CD4-positive, alpha-beta T cell treated with Interleukin-21 for 1 hour (primary cell): ENCODE results near the gene OSBPL10.

ENCODE experiments used
- DNase-seq: peaks from one replicate; pipeline ENCODE4 v3.0.0-alpha.2; 2020

The OSBPL10 gene

GRCh38 chr3:31847760-31848159, 133.3 kb downstream of the OSBPL10 start:
- DNase-seq, result no peak

- no peak for DNase-seq
Observed at GRCh38 chr3:31841515-31841914, 139.5 kb downstream of the OSBPL10 start.

DNA sequence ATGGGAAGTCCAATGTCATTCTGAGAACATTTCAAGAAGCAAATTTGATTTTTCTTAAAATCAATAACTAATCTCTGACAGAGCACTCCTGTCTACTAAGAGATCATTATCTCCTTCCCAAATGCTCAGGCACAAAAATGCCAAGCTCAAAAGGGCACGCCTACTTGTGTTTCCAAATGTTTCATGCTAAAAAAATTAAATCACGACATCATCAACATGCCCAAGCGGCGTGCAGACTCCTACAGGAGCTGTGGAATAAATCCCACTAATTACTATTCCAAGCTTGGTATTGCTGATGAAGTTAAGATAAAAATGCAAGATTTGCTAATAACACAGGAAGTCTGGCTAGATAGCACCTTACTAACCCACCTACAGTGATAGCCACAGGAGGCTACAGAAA, 140.8 kb downstream of the OSBPL10 start:
- no peak for DNase-seq

DNA sequence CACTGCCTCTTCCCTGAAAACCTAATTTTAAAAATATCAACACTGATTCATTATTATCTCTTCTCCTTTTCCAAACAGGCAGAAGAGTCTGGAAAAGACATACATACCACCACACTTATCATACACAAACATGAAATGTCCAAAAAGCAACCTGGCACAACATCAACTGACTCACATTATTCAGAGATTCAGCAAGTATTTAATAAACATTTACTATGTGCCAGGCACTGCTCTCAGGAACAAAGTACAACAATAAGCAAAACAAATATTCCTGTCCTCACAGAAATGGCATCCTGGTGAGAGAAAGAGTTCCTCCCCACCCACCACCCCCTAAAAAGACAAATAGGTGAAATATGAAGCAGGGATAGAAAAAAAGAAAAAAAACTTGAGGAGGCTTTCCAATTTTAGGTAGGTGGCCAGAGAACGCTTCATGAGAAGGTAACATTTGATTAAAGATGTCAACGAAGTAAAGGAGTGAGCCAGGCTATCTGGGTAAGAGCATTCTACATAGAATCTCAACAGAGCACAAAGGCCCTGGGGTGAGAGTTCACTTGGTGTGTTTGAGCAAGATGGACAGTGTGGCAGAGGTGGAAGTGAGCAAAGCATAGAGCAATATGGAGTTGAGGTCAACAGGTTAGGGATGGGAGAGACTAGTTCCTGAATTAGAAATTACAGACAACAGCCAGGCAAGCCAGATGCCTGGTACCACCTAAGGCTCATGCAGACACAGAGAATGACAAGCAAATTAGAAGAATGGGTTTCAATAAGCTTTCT, 141.7 kb downstream of the OSBPL10 start:
- DNase-seq, result no peak

- no peak for DNase-seq
Observed at GRCh38 chr3:31836131-31837075, 144.7 kb downstream of the OSBPL10 start.

GRCh38 chr3:31833391-31834190, 147.5 kb downstream of the OSBPL10 start:
- DNase-seq, result no peak

DNA sequence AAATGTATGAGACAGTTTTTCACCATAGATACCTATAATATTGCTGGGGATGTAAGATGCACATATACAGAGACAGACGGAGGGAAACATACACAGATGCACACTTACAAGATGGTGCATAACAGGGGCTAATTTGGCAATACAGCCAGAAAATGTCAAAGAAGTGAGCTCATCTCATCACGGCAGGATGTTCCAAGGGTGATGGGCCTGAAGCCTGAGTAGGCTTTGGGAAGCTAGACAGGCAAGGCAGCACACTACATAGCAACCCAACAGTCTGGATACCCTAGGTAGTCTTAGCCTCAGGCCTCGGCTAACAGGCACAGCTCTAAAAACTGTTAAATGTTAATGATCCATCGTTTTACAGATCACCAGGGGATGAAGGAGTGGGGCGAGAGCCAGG, 148.5 kb downstream of the OSBPL10 start:
- DNase-seq, result no peak

DNA sequence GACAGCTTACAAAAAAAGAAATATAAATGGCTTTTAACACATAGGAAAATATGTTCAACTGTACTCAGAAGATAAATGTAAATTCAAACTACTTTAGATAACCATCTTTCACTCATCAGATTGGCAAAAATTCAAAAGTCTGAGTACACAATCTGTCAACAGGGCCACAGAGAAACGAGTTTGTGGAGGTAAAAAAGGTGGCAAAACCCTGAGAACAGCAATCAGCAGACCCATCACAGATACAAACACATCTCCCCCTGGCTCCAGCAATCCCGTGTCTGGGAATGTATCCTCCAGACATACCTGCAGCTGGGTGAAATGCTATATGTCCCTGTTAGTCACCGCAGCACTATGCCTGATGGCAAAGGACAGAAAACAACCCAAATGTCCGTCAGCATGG, 149.5 kb downstream of the OSBPL10 start:
- no peak for DNase-seq

DNA sequence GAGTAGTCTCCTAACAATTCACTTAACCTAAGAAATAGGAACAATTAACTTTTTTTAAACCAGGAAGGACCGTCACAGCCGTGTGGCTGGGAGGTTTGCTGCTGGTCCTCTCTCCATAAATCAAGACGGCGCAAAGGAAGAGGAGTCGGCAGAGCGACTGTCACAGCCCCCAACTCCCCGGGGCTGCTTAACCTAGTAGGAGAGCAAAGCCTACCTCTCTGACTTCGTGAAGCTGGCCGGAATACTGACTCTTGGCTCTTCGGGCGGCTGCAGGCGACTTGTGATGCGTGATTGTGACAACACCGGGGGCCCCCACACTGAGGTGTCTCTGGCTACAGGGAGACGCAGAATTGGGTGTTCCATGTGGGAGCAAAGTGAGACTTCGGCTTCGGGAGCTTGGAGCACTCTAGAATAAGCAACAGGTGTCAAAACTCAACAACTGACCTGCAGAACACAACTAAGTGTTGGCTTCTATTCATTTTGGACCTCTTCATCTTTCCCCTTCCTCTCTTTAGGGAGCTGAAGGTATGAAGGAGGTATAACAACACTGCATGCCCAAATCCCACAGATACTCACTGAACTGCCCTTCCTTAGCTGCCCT, 151.1 kb downstream of the OSBPL10 start:
- no peak for DNase-seq

DNA sequence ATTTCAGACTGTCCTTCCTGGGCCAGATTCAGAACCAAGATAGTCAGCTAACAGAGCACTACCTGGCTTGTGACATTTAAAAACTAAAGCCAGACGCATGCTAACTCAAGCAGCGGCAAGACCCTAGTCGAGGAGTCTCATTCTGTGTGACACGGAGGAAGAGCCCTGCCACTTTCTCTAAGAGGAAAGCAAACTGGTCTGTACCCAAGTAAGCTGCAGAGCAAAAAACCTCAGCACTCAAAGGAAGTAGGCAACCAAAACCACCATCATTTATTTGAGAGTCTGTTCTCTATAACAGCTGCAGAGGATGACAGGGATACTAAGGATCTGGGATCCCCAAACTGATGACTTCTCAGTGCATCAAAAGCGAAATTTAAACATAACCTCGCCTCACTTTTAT, 152.1 kb downstream of the OSBPL10 start:
- no peak for DNase-seq

GRCh38 chr3:31828007-31828406, 153.1 kb downstream of the OSBPL10 start:
- no peak for DNase-seq

- no peak for DNase-seq
Observed at GRCh38 chr3:31823184-31823583, 157.9 kb downstream of the OSBPL10 start.

GRCh38 chr3:31821118-31821517, 159.9 kb downstream of the OSBPL10 start:
- DNase-seq, result no peak

DNA sequence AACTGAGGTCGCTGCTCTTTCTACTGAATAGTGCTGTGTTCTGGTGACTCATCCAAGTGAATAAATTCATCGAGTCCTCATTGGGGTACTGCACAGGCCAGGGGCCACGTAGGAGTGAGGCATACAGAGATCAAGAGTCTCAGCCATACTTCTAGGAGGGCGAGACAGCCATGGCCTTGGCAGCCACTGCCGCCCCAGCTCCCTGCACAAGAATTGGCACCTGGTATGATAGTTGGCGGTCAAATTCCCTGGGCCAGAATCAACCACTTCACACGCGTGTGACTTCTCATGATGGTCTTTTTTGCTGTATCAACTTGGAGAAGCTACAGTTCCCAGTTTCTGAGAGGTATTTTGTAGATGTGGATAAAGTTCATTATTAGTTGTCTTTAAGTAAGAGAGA, 161.6 kb downstream of the OSBPL10 start:
- no peak for DNase-seq

DNA sequence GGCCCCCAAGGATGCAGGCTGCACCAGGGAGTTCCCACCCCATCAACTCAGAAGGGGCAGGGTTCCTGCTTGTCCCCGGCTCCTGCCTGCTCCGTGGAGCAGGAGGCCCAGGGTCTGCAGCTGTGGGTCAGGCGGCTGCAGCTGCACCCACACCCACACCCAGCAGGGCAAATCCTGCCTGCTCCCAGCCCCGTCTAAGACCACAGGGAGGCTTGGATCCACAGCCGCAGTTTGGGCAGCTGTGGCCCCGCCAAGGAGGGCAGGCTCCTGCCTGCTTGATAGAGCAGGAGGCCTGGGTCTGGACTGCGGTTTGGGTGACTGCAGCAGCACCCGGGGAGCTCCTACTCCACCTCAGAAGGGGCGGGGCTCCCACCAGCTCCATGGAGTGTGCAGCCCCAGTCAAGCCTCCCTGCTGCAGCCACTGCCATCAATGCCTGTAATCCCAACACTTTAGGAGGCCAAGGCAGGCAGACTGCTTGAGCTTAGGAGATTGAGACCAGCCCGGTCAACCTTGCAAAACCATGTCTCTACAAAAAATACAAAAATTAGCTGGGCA, 163.6 kb downstream of the OSBPL10 start:
- DNase-seq, result no peak

GRCh38 chr3:31815631-31816440, 165.2 kb downstream of the OSBPL10 start:
- no peak for DNase-seq

DNA sequence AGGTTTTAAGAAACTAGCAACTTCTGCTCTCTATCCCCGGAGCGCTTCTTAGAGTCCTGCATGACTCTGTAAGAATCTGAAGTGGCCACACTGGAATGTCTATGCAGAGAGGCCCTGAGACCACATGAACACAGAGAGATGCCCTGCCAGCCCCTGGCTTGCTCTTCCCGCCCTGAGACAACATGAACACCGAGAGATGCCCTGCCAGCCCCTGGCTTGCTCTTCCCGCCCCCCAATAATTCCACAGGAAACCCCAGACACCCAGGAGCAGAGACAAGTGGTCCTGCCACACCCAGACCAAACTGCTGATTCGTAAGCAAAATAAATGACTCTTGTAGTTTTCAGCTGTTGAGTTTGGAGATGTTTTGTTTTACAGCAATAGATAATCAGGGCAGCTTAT, 166.1 kb downstream of the OSBPL10 start:
- DNase-seq, result no peak

DNA sequence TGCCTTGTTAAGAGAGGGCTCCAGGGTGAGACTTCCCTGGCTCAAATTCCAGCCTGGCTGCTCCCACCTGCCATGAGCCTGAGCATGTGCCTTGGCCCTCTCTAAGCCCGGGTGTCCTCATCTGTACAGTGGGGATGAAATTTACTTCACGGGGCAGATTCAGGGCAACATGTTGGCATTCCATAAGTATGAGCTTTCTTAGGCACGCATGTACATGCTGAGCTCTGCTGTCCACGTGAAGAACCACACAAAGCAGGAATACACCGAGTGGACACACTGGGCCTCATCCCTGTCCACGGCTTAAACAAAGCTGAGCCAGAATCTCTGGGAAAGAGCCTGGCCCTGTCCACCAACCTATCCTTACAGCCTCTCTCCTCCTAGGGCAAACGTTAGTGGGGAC, 167.4 kb downstream of the OSBPL10 start:
- DNase-seq, result no peak

GRCh38 chr3:31813197-31813596, 167.9 kb downstream of the OSBPL10 start:
- no peak for DNase-seq

DNA sequence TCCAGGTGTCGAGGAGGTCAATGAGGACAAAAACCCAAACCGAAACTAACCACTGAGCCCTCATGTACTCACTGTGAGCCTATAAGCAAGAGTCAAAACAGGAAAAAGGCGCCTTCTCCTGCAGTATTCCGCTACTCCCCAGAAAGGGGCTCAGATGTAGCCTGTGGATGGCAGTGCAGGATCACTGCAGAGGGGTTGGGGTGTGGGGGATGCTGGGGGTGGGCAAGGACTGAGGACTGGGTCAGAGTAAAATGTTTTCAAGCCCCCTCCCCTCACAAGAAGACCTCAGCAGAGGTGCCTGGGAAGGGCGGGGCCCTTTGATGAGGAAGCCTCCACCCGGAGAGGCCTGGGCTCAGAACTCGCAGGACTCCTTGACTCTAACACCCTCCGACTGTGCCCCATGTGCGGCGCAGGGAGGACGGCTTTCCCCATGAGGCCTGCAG, 170.1 kb downstream of the OSBPL10 start:
- DNase-seq, result no peak

GRCh38 chr3:31808143-31808720, 172.8 kb downstream of the OSBPL10 start:
- no peak for DNase-seq
